Measurements from ENCODE around the gene OPCML.

OPCML gene

DNA sequence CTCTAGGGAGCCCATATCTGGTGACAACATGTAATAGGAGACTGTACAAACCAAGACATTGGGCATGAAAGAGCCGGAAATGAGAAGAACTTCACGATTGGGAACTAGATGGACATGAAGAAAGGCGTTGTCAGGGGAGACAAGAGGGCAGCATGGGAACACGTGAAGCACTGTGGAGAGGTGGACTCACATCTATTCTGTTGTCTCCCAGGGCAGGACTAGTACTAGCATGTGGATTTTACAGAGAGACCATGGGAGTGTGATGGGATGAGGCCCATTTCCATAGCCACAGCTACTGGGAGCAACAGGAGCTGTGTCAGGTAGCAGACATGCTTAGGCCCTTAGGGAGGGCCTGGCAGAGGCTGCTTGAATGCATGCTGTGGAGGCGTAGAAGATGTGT is 333.9 kb downstream of the OPCML start:
- no peaks in the 10 kb centered on the region for H3K36me3 ChIP-seq (ENCODE audit: insufficient read depth)
- H3K27ac ChIP-seq: no peak overlapping the region
- H3K4me3 ChIP-seq (IDR thresholded peaks at IDR 0.05; ENCODE audit: insufficient read depth, low read depth, low read length): no peak overlapping the region
- TF ChIP-seq, protein P1, sequence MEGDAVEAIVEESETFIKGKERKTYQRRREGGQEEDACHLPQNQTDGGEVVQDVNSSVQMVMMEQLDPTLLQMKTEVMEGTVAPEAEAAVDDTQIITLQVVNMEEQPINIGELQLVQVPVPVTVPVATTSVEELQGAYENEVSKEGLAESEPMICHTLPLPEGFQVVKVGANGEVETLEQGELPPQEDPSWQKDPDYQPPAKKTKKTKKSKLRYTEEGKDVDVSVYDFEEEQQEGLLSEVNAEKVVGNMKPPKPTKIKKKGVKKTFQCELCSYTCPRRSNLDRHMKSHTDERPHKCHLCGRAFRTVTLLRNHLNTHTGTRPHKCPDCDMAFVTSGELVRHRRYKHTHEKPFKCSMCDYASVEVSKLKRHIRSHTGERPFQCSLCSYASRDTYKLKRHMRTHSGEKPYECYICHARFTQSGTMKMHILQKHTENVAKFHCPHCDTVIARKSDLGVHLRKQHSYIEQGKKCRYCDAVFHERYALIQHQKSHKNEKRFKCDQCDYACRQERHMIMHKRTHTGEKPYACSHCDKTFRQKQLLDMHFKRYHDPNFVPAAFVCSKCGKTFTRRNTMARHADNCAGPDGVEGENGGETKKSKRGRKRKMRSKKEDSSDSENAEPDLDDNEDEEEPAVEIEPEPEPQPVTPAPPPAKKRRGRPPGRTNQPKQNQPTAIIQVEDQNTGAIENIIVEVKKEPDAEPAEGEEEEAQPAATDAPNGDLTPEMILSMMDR (conservative IDR thresholded peaks at IDR 0.05; ENCODE audit: low read depth, low read length): no peak
- H3K4me2 ChIP-seq: no peak overlapping the region
- H2AFZ ChIP-seq (ENCODE audit: low read depth): no peak overlapping the region
- no peaks in the 10 kb centered on the region for H3K79me2 ChIP-seq (ENCODE audit: insufficient read depth, low read depth)
- H3K9ac ChIP-seq: no peak overlapping the region
- H3K4me1 ChIP-seq (ENCODE audit: low read depth, poor library complexity, severe bottlenecking): no peaks in the 10 kb centered on the region
- H3K27me3 ChIP-seq (ENCODE audit: insufficient read depth, low read depth): no peaks in the 10 kb centered on the region
- no peaks in the 10 kb centered on the region for H4K20me1 ChIP-seq (ENCODE audit: insufficient read depth)

DNA sequence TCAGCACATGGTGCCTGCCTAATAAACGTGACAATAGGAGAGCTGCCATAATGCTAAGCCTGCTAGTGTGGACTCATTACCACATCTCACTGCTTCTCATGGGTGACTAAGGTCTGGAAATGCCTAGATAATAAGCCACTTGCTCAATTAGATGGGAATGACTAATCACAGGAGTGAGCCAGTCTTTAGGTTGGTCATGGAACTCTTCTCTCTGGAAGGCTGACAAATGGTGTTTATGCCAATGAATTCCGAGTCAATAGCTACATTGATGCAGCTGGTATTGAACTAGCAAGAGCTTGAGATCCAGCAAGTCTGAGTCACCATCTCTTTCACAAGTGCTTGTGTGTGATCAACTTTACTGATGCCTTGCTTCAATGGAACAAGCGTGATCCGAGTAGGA is 334.9 kb downstream of the OPCML start:
- H3K36me3 ChIP-seq (ENCODE audit: insufficient read depth): no peaks in the 10 kb centered on the region
- H3K4me2 ChIP-seq: no peak overlapping the region
- H3K27ac ChIP-seq: no peak overlapping the region
- no peaks in the 10 kb centered on the region for H3K79me2 ChIP-seq (ENCODE audit: insufficient read depth, low read depth)
- H4K20me1 ChIP-seq (ENCODE audit: insufficient read depth): no peaks in the 10 kb centered on the region
- H3K4me3 ChIP-seq (IDR thresholded peaks at IDR 0.05; ENCODE audit: insufficient read depth, low read depth, low read length): no peak overlapping the region
- H3K4me1 ChIP-seq (ENCODE audit: low read depth, poor library complexity, severe bottlenecking): no peaks in the 10 kb centered on the region
- TF ChIP-seq, protein P1 (conservative IDR thresholded peaks at IDR 0.05; ENCODE audit: low read depth, low read length): no peak
- no peak overlapping the region for H3K9ac ChIP-seq
- no peak overlapping the region for H2AFZ ChIP-seq (ENCODE audit: low read depth)
- no peaks in the 10 kb centered on the region for H3K27me3 ChIP-seq (ENCODE audit: insufficient read depth, low read depth)

DNA sequence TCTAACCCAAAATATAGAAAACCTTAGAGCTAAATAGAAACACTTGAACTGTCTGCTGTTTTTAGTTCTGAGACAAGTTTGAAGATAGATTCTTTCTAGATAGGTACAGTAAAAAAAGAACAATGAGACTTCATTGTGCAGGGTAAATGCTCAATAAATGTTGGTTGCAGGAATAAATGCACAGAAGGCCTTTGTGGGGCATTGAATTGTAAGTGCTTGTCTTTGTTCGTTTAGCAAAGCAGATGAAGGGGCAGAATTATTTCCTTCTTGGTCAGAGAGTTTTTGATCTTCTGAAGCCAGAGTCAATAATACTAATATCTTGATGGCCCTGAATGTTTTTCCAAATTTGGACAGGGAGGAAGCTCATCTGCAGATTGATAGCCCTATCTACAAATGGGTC is 340.4 kb downstream of the OPCML start:
- Histone ChIP-seq H3K4me2 (no peak overlapping the region), H3K36me3 (ENCODE audit: insufficient read depth) (no peaks in the 10 kb centered on the region), H3K79me2 (ENCODE audit: insufficient read depth, low read depth) (no peaks in the 10 kb centered on the region), H3K9ac (no peak overlapping the region), H3K4me3 (IDR thresholded peaks at IDR 0.05; ENCODE audit: insufficient read depth, low read depth, low read length) (no peak overlapping the region), H3K4me1 (ENCODE audit: low read depth, poor library complexity, severe bottlenecking) (no peaks in the 10 kb centered on the region), H3K27me3 (ENCODE audit: insufficient read depth, low read depth) (no peaks in the 10 kb centered on the region), H4K20me1 (ENCODE audit: insufficient read depth) (no peaks in the 10 kb centered on the region), H3K27ac (no peak overlapping the region), H2AFZ (ENCODE audit: low read depth) (no peak overlapping the region)
- TF ChIP-seq, protein P1 (conservative IDR thresholded peaks at IDR 0.05; ENCODE audit: low read depth, low read length): no peak

DNA sequence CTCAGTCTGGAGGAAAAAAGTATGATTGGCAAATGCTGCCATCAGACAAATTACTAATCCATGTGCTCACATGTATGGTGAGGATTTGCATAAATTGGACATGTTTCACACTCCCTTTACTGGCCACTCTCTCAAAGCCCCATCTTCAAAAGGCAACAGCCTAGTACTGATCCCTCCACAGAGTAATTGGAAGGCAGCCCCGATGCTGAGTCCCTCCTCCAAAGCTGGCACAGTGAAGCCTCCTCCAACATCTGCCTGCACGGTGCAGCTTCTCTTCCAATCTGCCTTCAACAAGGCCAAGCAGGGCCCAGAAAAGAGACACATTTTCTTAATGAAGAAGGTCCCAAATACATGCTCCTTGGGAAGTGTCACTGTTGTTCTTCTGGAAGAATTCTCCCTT is 350.6 kb downstream of the OPCML start:
- H3K27me3 ChIP-seq (ENCODE audit: insufficient read depth, low read depth): no peaks in the 10 kb centered on the region
- H4K20me1 ChIP-seq (ENCODE audit: insufficient read depth): no peaks in the 10 kb centered on the region
- no peaks in the 10 kb centered on the region for H3K79me2 ChIP-seq (ENCODE audit: insufficient read depth, low read depth)
- no peaks in the 10 kb centered on the region for H3K4me1 ChIP-seq (ENCODE audit: low read depth, poor library complexity, severe bottlenecking)
- H3K36me3 ChIP-seq (ENCODE audit: insufficient read depth): no peaks in the 10 kb centered on the region
- H3K4me3 ChIP-seq (IDR thresholded peaks at IDR 0.05; ENCODE audit: insufficient read depth, low read depth, low read length): no peak overlapping the region
- no peak overlapping the region for H3K9ac ChIP-seq
- no peak overlapping the region for H3K4me2 ChIP-seq
- H3K27ac ChIP-seq: no peak overlapping the region
- TF ChIP-seq, protein P1 (conservative IDR thresholded peaks at IDR 0.05; ENCODE audit: low read depth, low read length): no peak
- H2AFZ ChIP-seq (ENCODE audit: low read depth): no peak overlapping the region

DNA sequence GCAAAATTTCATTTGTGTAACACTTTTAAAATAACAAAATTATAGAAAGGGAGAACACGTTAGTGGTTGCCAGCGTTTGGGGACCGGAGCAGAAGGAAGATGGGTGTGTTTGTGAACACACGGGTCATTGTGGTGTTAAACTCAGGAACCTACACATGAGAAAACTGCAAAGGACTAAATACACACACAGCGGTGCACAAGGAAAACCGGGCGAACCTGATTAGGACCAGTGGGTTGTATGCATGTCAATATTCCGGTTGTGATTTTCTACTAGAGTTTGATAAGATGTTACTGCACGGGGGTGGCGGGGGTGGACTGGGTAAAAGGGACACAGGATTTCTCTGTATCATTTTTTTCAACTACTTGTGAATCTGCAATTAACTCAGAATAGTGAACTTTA is 351.2 kb downstream of the OPCML start:
- H3K4me3 ChIP-seq (IDR thresholded peaks at IDR 0.05; ENCODE audit: insufficient read depth, low read depth, low read length): no peak overlapping the region
- no peak overlapping the region for H2AFZ ChIP-seq (ENCODE audit: low read depth)
- TF ChIP-seq, protein P1 (conservative IDR thresholded peaks at IDR 0.05; ENCODE audit: low read depth, low read length): no peak
- no peak overlapping the region for H3K27ac ChIP-seq
- no peaks in the 10 kb centered on the region for H3K27me3 ChIP-seq (ENCODE audit: insufficient read depth, low read depth)
- no peaks in the 10 kb centered on the region for H3K36me3 ChIP-seq (ENCODE audit: insufficient read depth)
- H4K20me1 ChIP-seq (ENCODE audit: insufficient read depth): no peaks in the 10 kb centered on the region
- H3K9ac ChIP-seq: no peak overlapping the region
- H3K4me1 ChIP-seq (ENCODE audit: low read depth, poor library complexity, severe bottlenecking): no peaks in the 10 kb centered on the region
- H3K4me2 ChIP-seq: no peak overlapping the region
- H3K79me2 ChIP-seq (ENCODE audit: insufficient read depth, low read depth): no peaks in the 10 kb centered on the region

Data from KMS-11 (cell line).